ENCODE measurements around the gene HEPACAM.

The HEPACAM gene

GRCh38 chr11:124875943-124876817 is 59.7 kb downstream of the HEPACAM start:
- Histone ChIP-seq H3K79me2 (ENCODE audit: control insufficient read depth, insufficient read depth, low read length, unreplicated experiment) (no peaks in the 10 kb centered on the region), H3K4me1 (ENCODE audit: control insufficient read depth, insufficient read depth, low read length, unreplicated experiment) (peaks cover 4% of the 10 kb centered on the region), H2AFZ (ENCODE audit: low read length, unreplicated experiment) (peak overlapping the region; percentile 81), H3K4me3 (ENCODE audit: low read depth, low read length) (peak overlapping the region; percentile 79), H3K27me3 (ENCODE audit: insufficient read depth, low read length) (peaks cover 25% of the 10 kb centered on the region), H3K27ac (ENCODE audit: low read depth, low read length) (peak overlapping the region; percentile 72), H3K36me3 (ENCODE audit: insufficient read depth, low read length) (no peaks in the 10 kb centered on the region)

- no peak overlapping the region for H3K27ac ChIP-seq (ENCODE audit: low read depth, low read length)
- H3K4me3 ChIP-seq (ENCODE audit: low read depth, low read length) = peak overlapping the region; percentile 79
- no peaks in the 10 kb centered on the region for H3K79me2 ChIP-seq (ENCODE audit: control insufficient read depth, insufficient read depth, low read length, unreplicated experiment)
- H2AFZ ChIP-seq (ENCODE audit: low read length, unreplicated experiment) = peak overlapping the region; percentile 35
- H3K27me3 ChIP-seq (ENCODE audit: insufficient read depth, low read length) = peaks cover 33% of the 10 kb centered on the region
- peaks cover 4% of the 10 kb centered on the region for H3K4me1 ChIP-seq (ENCODE audit: control insufficient read depth, insufficient read depth, low read length, unreplicated experiment)
- H3K36me3 ChIP-seq (ENCODE audit: insufficient read depth, low read length) = no peaks in the 10 kb centered on the region
These were observed 60.4 kb downstream of the HEPACAM start for GRCh38 chr11:124875401-124875800.

GRCh38 chr11:124874571-124875255 is 61.1 kb downstream of the HEPACAM start:
- H3K27me3 ChIP-seq (ENCODE audit: insufficient read depth, low read length) = peaks cover 40% of the 10 kb centered on the region
- H3K79me2 ChIP-seq (ENCODE audit: control insufficient read depth, insufficient read depth, low read length, unreplicated experiment) = no peaks in the 10 kb centered on the region
- no peak overlapping the region for H3K4me3 ChIP-seq (ENCODE audit: low read depth, low read length)

GRCh38 chr11:124873951-124874350 is 61.9 kb downstream of the HEPACAM start:
- Histone ChIP-seq H3K27ac (ENCODE audit: low read depth, low read length) (no peak overlapping the region), H3K4me3 (ENCODE audit: low read depth, low read length) (no peak overlapping the region), H3K36me3 (ENCODE audit: insufficient read depth, low read length) (no peaks in the 10 kb centered on the region), H2AFZ (ENCODE audit: low read length, unreplicated experiment) (no peak overlapping the region), H3K27me3 (ENCODE audit: insufficient read depth, low read length) (peaks cover 47% of the 10 kb centered on the region), H3K79me2 (ENCODE audit: control insufficient read depth, insufficient read depth, low read length, unreplicated experiment) (no peaks in the 10 kb centered on the region), H3K4me1 (ENCODE audit: control insufficient read depth, insufficient read depth, low read length, unreplicated experiment) (peaks cover 6% of the 10 kb centered on the region)

More at GRCh38 chr11:124874571-124875255, 61.1 kb downstream of the HEPACAM start:
- peaks cover 4% of the 10 kb centered on the region for H3K4me1 ChIP-seq (ENCODE audit: control insufficient read depth, insufficient read depth, low read length, unreplicated experiment)
- no peak overlapping the region for H3K27ac ChIP-seq (ENCODE audit: low read depth, low read length)
- no peak overlapping the region for H2AFZ ChIP-seq (ENCODE audit: low read length, unreplicated experiment)
- H3K36me3 ChIP-seq (ENCODE audit: insufficient read depth, low read length) = no peaks in the 10 kb centered on the region

GRCh38 chr11:124872741-124873140 is 63.1 kb downstream of the HEPACAM start:
- Histone ChIP-seq H3K36me3 (ENCODE audit: insufficient read depth, low read length) (no peaks in the 10 kb centered on the region), H3K79me2 (ENCODE audit: control insufficient read depth, insufficient read depth, low read length, unreplicated experiment) (no peaks in the 10 kb centered on the region), H3K4me1 (ENCODE audit: control insufficient read depth, insufficient read depth, low read length, unreplicated experiment) (peaks cover 10% of the 10 kb centered on the region), H3K4me3 (ENCODE audit: low read depth, low read length) (no peak overlapping the region), H2AFZ (ENCODE audit: low read length, unreplicated experiment) (no peak overlapping the region), H3K27ac (ENCODE audit: low read depth, low read length) (no peak overlapping the region), H3K27me3 (ENCODE audit: insufficient read depth, low read length) (peaks cover 59% of the 10 kb centered on the region)

GRCh38 chr11:124872280-124872679 is 63.6 kb downstream of the HEPACAM start:
- Histone ChIP-seq H3K4me1 (ENCODE audit: control insufficient read depth, insufficient read depth, low read length, unreplicated experiment) (peaks cover 8% of the 10 kb centered on the region), H3K4me3 (ENCODE audit: low read depth, low read length) (no peak overlapping the region), H3K27me3 (ENCODE audit: insufficient read depth, low read length) (peaks cover 64% of the 10 kb centered on the region), H3K79me2 (ENCODE audit: control insufficient read depth, insufficient read depth, low read length, unreplicated experiment) (no peaks in the 10 kb centered on the region), H2AFZ (ENCODE audit: low read length, unreplicated experiment) (no peak overlapping the region), H3K36me3 (ENCODE audit: insufficient read depth, low read length) (no peaks in the 10 kb centered on the region), H3K27ac (ENCODE audit: low read depth, low read length) (no peak overlapping the region)

GRCh38 chr11:124870430-124870829 is 65.4 kb downstream of the HEPACAM start:
- Histone ChIP-seq H3K4me3 (ENCODE audit: low read depth, low read length) (no peak overlapping the region), H3K79me2 (ENCODE audit: control insufficient read depth, insufficient read depth, low read length, unreplicated experiment) (no peaks in the 10 kb centered on the region), H3K27me3 (ENCODE audit: insufficient read depth, low read length) (peaks cover 81% of the 10 kb centered on the region), H3K4me1 (ENCODE audit: control insufficient read depth, insufficient read depth, low read length, unreplicated experiment) (peaks cover 12% of the 10 kb centered on the region), H2AFZ (ENCODE audit: low read length, unreplicated experiment) (no peak overlapping the region), H3K27ac (ENCODE audit: low read depth, low read length) (no peak overlapping the region), H3K36me3 (ENCODE audit: insufficient read depth, low read length) (no peaks in the 10 kb centered on the region)

GRCh38 chr11:124869856-124870387 is 65.9 kb downstream of the HEPACAM start:
- peaks cover 86% of the 10 kb centered on the region for H3K27me3 ChIP-seq (ENCODE audit: insufficient read depth, low read length)
- no peak overlapping the region for H3K4me3 ChIP-seq (ENCODE audit: low read depth, low read length)
- peaks cover 13% of the 10 kb centered on the region for H3K4me1 ChIP-seq (ENCODE audit: control insufficient read depth, insufficient read depth, low read length, unreplicated experiment)
- H2AFZ ChIP-seq (ENCODE audit: low read length, unreplicated experiment) = no peak overlapping the region
- H3K36me3 ChIP-seq (ENCODE audit: insufficient read depth, low read length) = no peaks in the 10 kb centered on the region
- H3K79me2 ChIP-seq (ENCODE audit: control insufficient read depth, insufficient read depth, low read length, unreplicated experiment) = no peaks in the 10 kb centered on the region
- H3K27ac ChIP-seq (ENCODE audit: low read depth, low read length) = no peak overlapping the region

GRCh38 chr11:124869331-124869730 is 66.5 kb downstream of the HEPACAM start:
- H3K79me2 ChIP-seq (ENCODE audit: control insufficient read depth, insufficient read depth, low read length, unreplicated experiment) = no peaks in the 10 kb centered on the region
- no peak overlapping the region for H3K4me3 ChIP-seq (ENCODE audit: low read depth, low read length)
- H3K4me1 ChIP-seq (ENCODE audit: control insufficient read depth, insufficient read depth, low read length, unreplicated experiment) = peaks cover 13% of the 10 kb centered on the region
- no peaks in the 10 kb centered on the region for H3K36me3 ChIP-seq (ENCODE audit: insufficient read depth, low read length)
- H2AFZ ChIP-seq (ENCODE audit: low read length, unreplicated experiment) = no peak overlapping the region
- H3K27ac ChIP-seq (ENCODE audit: low read depth, low read length) = no peak overlapping the region
- peaks cover 92% of the 10 kb centered on the region for H3K27me3 ChIP-seq (ENCODE audit: insufficient read depth, low read length)
